Renal cortex interstitium (tissue), 11 donors: Measurements from ENCODE around the gene CTSZ. TPM values are rescaled to one million over a fixed set of nuclear protein-coding genes. Genes with fewer than 3 reads are reported as not detected.
"Not testable (repeated sequence)": the region's sequence is repeated elsewhere in the genome, so short reads cannot be mapped to it uniquely, and the experiment has no call there.

Experiments used
- DNase-seq, 11 donors: peaks; one replicate each; pipeline ENCODE4 v3.0.0-alpha.2; 2013; ENCODE audit warnings: low read depth in 9 of 11, low spot score in 4 of 11; ENCODE audit errors: extremely low read depth in 1 of 11
- polyA plus RNA-seq, 3 donors: library from polyadenylated mRNA; unstranded; fragments of 120-200 nt; gene quantifications; one replicate each; pipeline ENCODE4 v1.2.1, GENCODE V29; 2013; ENCODE audit not compliant: insufficient read length in 3 of 3

The CTSZ gene
- polyA plus RNA-seq, 3 donors = 72.7 to 79.1 (median 78.6) TPM

- no peak for DNase-seq
These were observed 10.6 kb upstream of the CTSZ start for GRCh38 chr20:59017493-59018231.

DNA sequence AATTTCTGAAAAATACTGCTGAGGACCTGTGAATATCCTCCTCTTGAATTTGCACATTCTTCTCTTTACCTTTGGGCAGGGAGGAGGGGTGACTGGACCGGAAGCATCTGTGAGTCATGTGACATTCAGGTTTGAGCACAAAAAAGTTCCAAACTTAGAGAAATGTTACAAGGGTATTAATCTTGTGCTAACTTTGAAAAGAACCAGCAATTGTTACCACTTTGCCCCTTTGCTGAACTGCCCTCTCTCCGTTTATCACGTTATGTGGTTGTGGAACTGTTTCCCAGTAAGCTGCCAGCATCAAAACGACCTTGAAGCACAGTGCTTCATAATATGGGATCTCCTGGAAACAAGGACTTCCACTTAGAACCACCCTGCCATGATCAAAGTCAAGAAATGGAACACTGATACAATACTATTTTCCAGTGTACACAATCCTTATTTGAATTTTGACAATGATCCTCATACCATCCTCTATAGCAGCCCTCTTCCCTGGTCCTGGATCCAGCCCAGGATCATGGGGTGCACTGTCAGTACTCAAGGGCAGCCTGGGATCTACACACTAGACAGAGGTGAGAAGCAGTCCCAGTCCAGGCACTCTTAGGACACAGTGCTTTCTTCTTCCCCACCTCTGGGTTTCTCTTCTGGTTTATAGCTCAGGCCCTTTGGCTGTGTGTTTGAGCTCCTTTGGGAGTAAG, 9.9 kb upstream of the CTSZ start:
- DNase-seq = no peak

DNA sequence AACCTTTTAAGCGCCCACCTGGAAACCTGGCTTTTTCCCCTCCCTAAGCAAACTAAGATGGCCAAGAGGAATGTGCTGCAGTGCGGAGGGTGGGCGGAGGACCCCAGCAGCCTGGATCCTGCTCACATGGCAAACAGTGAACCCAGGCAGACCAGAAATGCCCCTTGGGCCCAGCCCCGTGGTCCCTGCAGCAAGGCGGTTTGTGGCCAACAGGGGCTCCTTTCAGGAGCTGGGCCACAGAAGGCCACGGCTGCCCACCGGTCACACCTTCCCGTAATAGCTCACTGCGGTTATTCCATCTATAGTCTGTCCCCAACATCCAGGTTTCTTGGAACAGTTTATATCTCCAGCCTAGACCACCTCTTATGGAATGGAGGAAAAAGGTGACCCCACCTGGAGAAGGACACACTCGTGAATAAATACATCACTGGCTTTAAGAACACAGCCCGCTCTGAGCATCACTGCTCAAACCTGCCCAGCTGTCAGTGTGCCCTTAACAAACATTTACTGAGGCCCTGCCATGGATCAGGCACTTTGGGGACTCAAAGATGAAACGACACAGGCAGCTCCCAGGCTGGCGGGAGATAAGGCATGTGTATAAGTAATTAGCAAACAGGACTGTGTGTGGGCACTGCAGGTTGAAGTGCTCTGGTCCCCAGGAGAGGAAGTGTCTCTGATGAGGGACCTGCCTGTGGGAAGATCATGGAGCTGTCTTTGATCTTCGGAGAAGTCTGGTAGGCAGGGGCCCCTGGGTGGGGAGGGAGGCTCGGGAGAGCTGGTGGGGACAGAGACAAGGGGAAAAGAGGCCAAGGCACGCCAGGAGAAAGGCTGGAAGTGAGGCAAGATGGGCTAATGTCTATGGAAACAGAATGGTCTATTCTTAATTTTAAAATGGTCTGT, 9.0 kb upstream of the CTSZ start:
- DNase-seq = no peak

- DNase-seq = no peak
These were observed 8.4 kb upstream of the CTSZ start for GRCh38 chr20:59015411-59015810.

DNA sequence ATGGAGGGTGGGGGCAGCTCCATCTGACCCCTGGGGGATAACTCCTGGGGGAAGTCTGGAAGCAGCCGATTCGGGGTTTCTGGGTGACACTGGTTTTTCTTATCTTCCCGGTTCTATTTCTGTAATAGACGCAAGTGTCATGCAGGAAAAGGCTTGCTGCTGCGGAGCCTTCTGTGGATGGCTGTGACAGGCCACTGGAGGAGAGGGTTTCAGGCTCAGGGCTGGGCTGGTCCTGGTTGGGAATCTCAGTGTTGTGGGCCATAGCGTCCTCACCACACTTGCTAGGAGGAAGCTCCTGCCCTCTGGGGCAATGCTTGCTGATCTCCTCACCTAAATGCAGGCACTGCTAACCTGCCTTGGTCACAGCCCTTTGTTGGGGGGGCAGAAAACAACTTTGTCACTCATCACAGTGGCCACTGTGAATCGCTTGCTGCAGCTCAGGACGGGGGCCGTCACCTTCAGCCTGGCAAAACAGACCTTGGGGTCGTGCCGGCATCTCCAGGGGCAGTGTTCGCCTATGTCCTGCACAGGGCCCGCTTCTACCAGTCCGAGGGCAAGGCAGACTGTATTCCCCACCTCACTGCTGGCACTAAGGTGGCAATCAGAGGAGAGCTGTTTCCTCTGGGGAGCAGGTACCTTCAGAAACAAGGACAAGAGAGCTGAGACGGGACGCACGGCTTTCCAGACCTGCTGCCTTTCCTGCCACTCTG, 7.8 kb upstream of the CTSZ start:
- DNase-seq = no peak

- no peak for DNase-seq
These were observed 7.0 kb upstream of the CTSZ start for GRCh38 chr20:59013959-59014608.

DNA sequence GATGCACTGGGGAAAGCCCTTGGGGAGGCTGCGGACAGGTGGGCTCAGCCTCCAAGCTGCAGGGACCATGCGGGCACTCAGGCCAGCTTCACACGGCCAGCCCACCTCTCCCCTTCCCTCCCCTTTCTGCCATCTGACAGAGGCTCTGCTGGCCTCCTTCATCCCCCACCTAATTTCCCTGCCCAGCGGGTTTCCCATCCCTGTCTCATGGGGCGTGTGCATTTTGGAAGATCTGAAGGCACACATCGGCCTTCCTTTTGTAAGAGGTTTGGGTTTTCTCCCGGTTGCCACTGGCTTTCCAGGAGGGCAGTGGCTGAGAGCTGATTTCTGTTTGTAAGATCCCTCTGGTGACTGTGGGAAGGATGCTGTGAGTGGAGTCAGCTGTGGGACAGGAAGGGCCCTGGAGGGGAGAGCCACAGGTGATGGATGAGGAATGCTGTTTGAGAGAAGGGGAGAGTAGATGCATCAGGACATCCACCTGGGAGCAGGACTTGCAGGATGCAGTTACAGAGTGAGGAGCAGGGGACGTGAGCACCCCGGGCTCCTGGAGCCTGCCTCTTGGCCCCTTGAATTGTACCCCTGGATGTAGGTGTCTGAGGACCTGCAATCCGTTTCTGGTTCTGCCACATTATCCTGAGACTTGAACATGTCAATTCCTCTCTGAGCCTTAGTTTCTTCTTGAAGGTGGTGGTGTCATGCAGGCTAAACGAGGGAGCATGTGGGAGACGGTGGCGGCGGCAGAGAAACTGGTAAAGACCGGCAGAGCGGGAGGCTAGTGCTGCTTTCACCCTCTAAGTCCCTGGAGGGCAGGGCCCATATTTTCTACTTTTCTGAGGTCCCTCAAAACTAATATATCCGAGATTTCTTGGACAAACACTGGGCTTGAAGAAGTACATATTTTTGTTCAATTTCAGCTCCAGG, 6.2 kb upstream of the CTSZ start:
- DNase-seq = no peak

DNA sequence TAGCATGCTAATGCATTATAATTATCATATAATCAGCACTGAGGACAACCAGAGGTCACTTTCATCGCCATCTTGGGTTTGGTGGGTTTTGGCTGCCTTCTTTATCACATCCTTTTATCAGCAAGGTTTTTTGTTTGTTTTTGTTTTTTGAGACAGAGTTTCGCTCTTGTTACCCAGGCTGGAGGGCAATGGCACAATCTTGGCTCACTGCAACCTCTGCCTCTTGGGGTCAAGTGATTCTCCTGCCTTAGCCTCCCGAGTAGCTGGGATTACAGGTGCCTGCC, 4.8 kb upstream of the CTSZ start:
- DNase-seq = not testable (repeated sequence)

DNA sequence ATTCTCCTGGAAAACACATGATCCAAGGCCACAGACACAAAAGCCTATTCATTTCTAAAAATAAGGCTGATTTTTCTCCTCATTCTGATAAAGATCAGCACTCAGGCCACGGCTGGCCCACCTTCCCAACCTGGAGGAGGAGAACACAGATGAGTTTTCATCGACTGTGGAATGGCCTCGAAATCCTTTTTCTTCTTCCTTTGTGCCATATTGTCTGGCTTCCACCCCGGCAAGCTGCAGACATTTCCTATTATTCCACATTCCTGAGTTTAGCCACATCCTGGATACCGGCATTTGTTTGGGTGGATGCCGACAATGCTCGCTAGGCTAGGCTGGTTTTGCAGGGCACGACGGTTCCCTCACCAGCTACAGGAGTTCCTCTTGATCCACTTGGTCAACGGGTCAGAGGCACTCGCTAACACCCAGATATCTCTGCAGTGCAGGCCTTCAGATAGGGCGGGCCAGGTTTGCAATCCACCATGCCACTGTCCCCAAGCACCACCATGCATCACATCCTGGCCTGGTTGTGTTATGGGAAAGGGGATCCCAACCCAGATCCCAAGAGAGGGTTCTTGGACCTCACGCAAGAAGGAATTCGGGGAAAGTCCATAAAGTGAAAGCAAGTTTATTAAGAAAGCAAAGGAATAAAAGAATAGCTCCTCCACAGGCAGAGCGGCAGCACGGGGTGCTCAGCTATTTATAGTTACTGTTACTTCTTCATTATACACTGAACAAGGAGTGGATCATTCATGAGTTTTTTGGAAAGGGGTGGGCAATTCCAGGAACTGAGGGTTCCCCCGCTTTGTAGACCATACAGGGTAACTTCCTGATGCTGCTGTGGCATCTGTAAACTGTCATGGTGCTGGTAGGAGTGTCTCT, 4.2 kb upstream of the CTSZ start:
- peak in 1 of 11 donors; percentile 18 for DNase-seq

- DNase-seq = no peak
These were observed 3.4 kb upstream of the CTSZ start for GRCh38 chr20:59010321-59010994.

GRCh38 chr20:59008715-59009336, 1.8 kb upstream of the CTSZ start:
- DNase-seq = no peak

DNA sequence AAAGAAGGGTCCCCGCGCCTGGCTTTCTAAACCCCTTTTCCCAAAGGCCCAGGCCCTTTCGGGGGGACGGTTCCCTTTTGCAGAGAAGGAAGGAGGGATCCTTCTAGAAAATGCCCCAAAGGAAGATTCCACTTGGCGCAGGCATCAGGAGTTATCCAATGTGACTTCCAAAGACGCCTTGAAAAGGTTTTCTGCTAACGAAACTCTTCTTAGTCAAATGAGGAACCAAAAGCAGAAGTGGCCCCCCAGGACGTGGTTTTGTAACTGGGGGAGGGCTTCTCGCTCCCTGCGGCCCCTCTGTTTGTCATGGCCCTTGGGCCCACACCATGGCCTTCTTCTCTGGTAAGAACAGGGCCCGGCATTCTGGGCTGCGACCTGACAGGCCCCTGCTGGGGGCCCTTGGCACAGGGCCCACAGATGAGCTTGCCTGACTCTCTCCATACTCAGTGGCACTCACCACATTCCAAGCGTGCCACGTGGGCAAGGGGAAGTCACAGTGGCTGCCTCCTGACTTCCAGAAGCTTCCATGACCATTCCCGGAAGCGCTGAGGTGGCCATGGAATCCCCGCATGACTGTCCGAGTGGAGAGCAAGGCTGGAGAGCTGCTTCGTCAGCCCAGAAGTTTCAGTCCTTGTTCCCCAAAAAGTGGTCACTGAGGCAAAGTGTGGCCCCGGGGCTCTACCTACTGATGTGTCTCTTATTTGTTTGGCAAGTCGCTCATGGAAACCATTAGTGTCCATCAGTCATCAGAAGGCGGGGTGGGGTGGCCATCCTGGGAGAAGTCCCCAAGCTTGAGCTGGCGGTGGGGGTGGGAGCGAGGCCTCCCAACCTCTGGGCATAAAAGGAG, 834 bp upstream of the CTSZ start:
- no peak for DNase-seq

DNA sequence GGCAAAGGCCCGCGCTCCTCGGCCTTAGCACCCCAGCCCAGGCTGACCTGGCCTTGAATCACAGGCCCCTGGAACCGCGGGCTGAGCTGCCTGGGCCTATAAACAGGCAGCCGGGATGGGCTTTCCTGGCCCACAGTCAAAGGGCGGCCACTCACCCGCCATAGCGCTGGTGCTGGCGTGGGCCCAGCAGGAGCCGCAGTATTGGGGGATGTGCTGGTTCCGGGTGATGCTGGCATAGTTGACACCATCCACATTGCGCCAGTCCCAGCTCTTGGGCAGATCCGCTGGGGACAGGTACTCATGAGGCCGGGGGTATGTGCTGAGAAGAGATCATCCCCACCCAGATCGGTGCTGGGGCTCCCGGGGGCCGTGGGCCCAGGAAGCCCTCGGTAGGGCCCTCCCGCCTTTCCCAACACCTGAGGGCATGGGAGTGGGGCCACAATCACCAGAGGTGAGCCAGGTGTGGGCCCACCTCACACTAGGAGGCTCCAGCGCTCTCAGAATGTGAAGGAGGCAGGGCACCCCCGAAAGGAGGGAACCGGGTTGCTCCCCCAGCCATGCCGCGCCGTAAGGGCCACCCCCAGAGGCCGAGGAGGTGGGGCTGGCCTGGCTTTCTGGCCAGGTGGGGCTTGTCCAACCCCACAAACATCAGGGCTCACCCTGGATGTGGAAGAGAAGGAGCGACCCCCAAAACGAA, 739 bp downstream of the CTSZ start:
- DNase-seq = no peak

- DNase-seq = no peak
These were observed 1.4 kb downstream of the CTSZ start for GRCh38 chr20:59005523-59006166.
